Testis (tissue), 2 donors: Measurements from ENCODE around the gene NFIX.

Source experiments
- CTCF ChIP-seq, 3 experiments: fragments of 450-650 bp in 2 of 3; fragments of 200-600 bp in 1 of 3; sonication (generic) in 1 of 3; IDR thresholded peaks; one replicate each; pipeline ENCODE4 v1.5.1; 2016 to 2019; ENCODE audit warnings: antibody characterized with exemption in 3 of 3, mild to moderate bottlenecking in 2 of 3, moderate library complexity in 1 of 3
- POLR2A ChIP-seq: fragments of 450-650 bp; IDR thresholded peaks from one replicate; pipeline ENCODE4 v1.6.1; 2017; ENCODE audit warnings: antibody characterized with exemption, mild to moderate bottlenecking, moderate library complexity

GRCh38 chr19:12986726-12987125, 8.5 kb upstream of the NFIX start:
- no peak for TF ChIP-seq CTCF (IDR thresholded peaks at IDR 0.05)
- no peak for TF ChIP-seq POLR2A
